A549 (cell line): ENCODE results near the gene RMC1. TPM values are rescaled to one million over a fixed set of nuclear protein-coding genes. Genes with fewer than 3 reads are reported as not detected.
A peak's percentile ranks its signal among the peaks of the same experiment; 100 is the strongest.

Source experiments
- ATAC-seq, 2 experiments: fragments of 200-7000 bp in 1 of 2; fragments of >200 bp in 1 of 2; cut with Nextera tagmentation in 1 of 2; cut with Tn5 transposase in 1 of 2; 3 replicates each; pipeline versions ENCODE4 v1.8.0 to v1.9.1; 2018 to 2020; ENCODE audit warnings: mild to moderate bottlenecking in 1 of 2, moderate library complexity in 1 of 2
- CTCF ChIA-PET: fragments of 300-600 bp; sonication (Branson Sonifier 250); formaldehyde crosslinking; extraction: SDS; loops from one replicate; lab custom pipeline; 2021; ENCODE audit warnings: antibody characterized with exemption, inconsistent platforms; lab: Yijun Ruan, JAX
- POLR2A ChIA-PET: fragments of 350-600 bp; formaldehyde crosslinking; extraction: SDS; loops from one replicate; lab custom pipeline; 2021; ENCODE audit warnings: antibody characterized with exemption, inconsistent platforms; lab: Yijun Ruan, JAX
- DNase-seq, 2 experiments: peaks; one replicate each; pipeline versions ENCODE4 v3.0.0 to v3.0.0-alpha.2; 2011 to 2016; ENCODE audit warnings: low read depth in 1 of 2, low spot score in 1 of 2
- FAIRE-seq: peaks from 2 replicates; lab custom pipeline; 2011; peaks lifted over from hg19 to GRCh38; lab: Jason Lieb, UNC
- H3K27ac ChIP-seq, 2 experiments: fragments of >200 bp; sonication (Bioruptor Twin); formaldehyde crosslinking; 3 replicates each; pipeline ENCODE4 v1.5.1; 2016 to 2017
- H3K4me1 ChIP-seq: fragments of >200 bp; sonication (Bioruptor Twin); formaldehyde crosslinking; 3 replicates; pipeline ENCODE4 v1.6.1; 2016
- H3K4me2 ChIP-seq: fragments of >200 bp; sonication (Bioruptor Twin); formaldehyde crosslinking; 3 replicates; pipeline ENCODE4 v1.6.1; 2016
- H3K4me3 ChIP-seq: fragments of >200 bp; sonication (Bioruptor Twin); formaldehyde crosslinking; 3 replicates; pipeline ENCODE4 v1.5.1; 2016
- H3K9me3 ChIP-seq: fragments of >200 bp; sonication (Bioruptor Twin); formaldehyde crosslinking; 3 replicates; pipeline ENCODE4 v1.6.1; 2016
- CHD2 ChIP-seq: fragments of 150-350 bp; IDR thresholded peaks from 2 replicates; pipeline ENCODE4 v1.6.1; 2014; ENCODE audit warnings: low read length; ENCODE audit not compliant: partially characterized antibody
- EHF ChIP-seq: fragments of 250-450 bp; sonication (Bioruptor Pico); IDR thresholded peaks from 2 replicates; pipeline ENCODE4 v1.5.0; 2020; ENCODE audit warnings: mild to moderate bottlenecking
- EP300 ChIP-seq, 2 experiments: fragments of >200 bp; sonication (Bioruptor Twin); formaldehyde crosslinking; IDR thresholded peaks; 2 replicates in 1 of 2; 3 replicates in 1 of 2; pipeline ENCODE4 v1.6.1; 2016 to 2017
- FOSB ChIP-seq: fragments of 250-450 bp; sonication (Bioruptor Pico); IDR thresholded peaks from 2 replicates; pipeline ENCODE4 v1.5.0; 2020; ENCODE audit warnings: mild to moderate bottlenecking, moderate library complexity
- FOSL2 ChIP-seq, 2 experiments: fragments of 450-650 bp in 1 of 2; fragments of >200 bp in 1 of 2; sonication (Bioruptor Twin) in 1 of 2; formaldehyde crosslinking; IDR thresholded peaks; 2 replicates each; pipeline versions ENCODE4 v1.5.0 to v1.6.1; 2016 to 2020; ENCODE audit warnings: mild to moderate bottlenecking in 1 of 2, moderate library complexity in 1 of 2
- HDAC2 ChIP-seq: fragments of 200-600 bp; sonication (generic); IDR thresholded peaks from 2 replicates; pipeline ENCODE4 v1.6.1; 2016
- HOXB5 ChIP-seq: fragments of 250-450 bp; sonication (Bioruptor Pico); IDR thresholded peaks from 2 replicates; pipeline ENCODE4 v1.5.0; 2020; ENCODE audit warnings: mild to moderate bottlenecking, moderate library complexity
- JUNB ChIP-seq: fragments of >200 bp; sonication (Bioruptor Twin); formaldehyde crosslinking; IDR thresholded peaks from 2 replicates; pipeline ENCODE4 v1.6.1; 2016
- NR3C1 ChIP-seq: fragments of >200 bp; sonication (Bioruptor Twin); formaldehyde crosslinking; IDR thresholded peaks from 3 replicates; pipeline ENCODE4 v1.6.1; 2017
- RAD21 ChIP-seq, 2 experiments: fragments of >200 bp in 1 of 2; sonication (Bioruptor Twin) in 1 of 2; formaldehyde crosslinking in 1 of 2; IDR thresholded peaks in 1 of 2; conservative IDR thresholded peaks in 1 of 2; 2 replicates in 1 of 2; 3 replicates in 1 of 2; pipeline ENCODE4 v1.6.1; 2012 to 2018; ENCODE audit warnings: inconsistent platforms in 1 of 2
- RARB ChIP-seq: fragments of 250-450 bp; sonication (Bioruptor Pico); IDR thresholded peaks from 2 replicates; pipeline ENCODE4 v1.8.0; 2021; ENCODE audit warnings: mild to moderate bottlenecking, moderate library complexity
- RFX5 ChIP-seq: fragments of 450-650 bp; IDR thresholded peaks from 2 replicates; pipeline ENCODE4 v1.7.1; 2014; ENCODE audit warnings: antibody characterized with exemption, mild to moderate bottlenecking, moderate library complexity
- RNF2 ChIP-seq: fragments of 200-600 bp; sonication (generic); IDR thresholded peaks from 2 replicates; pipeline ENCODE4 v1.6.1; 2016; ENCODE audit warnings: low read depth, mild to moderate bottlenecking, antibody characterized with exemption, moderate library complexity, borderline replicate concordance
- ZC3H11A ChIP-seq: fragments of 450-650 bp; IDR thresholded peaks from 2 replicates; pipeline ENCODE4 v1.6.1; 2014; ENCODE audit warnings: antibody characterized with exemption, mild to moderate bottlenecking
- WGBS: methylation state at CpG from one replicate; pipeline ENCODE4 v1.1.6; 2017; ENCODE audit errors: missing lambda C conversion rate; 5-methylcytosine and 5-hydroxymethylcytosine counted together
- polyA plus RNA-seq, 4 experiments: library from polyadenylated mRNA; depleted of rRNA in 3 of 4; stranded (reverse); fragments of >200 nt; fragmentation: RNase III in 1 of 4; extraction: RNeasy Plus Mini Kit Qiagen cat#74134 plus additional on column Dnase treatment in 1 of 4; gene quantifications; 2 replicates in 3 of 4; 3 replicates in 1 of 4; pipeline ENCODE4 v1.2.3, GENCODE V29; 2011 to 2017
- TF ChIP-seq, protein P1 (sequence below): fragments of 250-450 bp; sonication (Bioruptor Pico); IDR thresholded peaks from 2 replicates; pipeline ENCODE4 v1.5.0; 2020; ENCODE audit warnings: low read depth, mild to moderate bottlenecking, moderate library complexity
- TF ChIP-seq, protein P2 (sequence below): fragments of 250-450 bp; sonication (Bioruptor Pico); IDR thresholded peaks from 2 replicates; pipeline ENCODE4 v1.5.0; 2021; ENCODE audit warnings: mild to moderate bottlenecking, moderate library complexity, borderline replicate concordance
- TF ChIP-seq, protein P3 (sequence below): fragments of 450-650 bp; IDR thresholded peaks from 2 replicates; pipeline ENCODE4 v1.6.1; 2014; ENCODE audit warnings: antibody characterized with exemption
- TF ChIP-seq, protein P4 (sequence below): fragments of >200 bp; sonication (Bioruptor Twin); formaldehyde crosslinking; IDR thresholded peaks from 2 replicates; pipeline ENCODE4 v1.6.1; 2016

The RMC1 gene
- polyA plus RNA-seq, 2 of the 4 experiments (the other 2 are of a cell fraction) = 15.7 to 17.5 TPM

DNA sequence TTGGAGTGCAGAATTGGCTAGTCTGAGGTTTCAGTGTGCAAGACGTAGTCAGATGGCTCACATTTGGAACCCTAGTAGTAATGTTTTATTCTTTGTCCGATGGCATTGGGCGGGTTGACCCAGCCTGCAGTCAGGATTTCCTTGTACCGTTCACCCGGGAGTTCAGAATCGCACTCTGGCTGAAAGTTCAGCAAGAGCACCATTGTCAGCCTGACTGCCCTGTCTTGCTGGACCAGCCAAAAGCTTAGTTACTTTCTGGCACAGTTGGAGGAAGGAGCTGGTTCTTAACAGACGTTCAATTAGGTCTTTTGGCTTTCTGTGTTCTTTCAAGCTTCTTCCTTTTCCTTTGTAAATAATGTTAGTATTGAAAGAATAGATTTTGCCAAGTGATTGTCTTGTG lies 18.6 kb downstream of the RMC1 start:
- CTCF ChIA-PET = interaction anchor here (0.9 kb wide), 1 partner anchor 24 kb away, joined by 4 read pairs; no protein-coding TSS in a partner anchor
- FAIRE-seq = no peak
- 95% methylated on average over 7 of the region's 7 CpGs for WGBS
- ATAC-seq = no peak
- no peaks in the 10 kb centered on the region for H3K9me3 ChIP-seq
- no peak overlapping the region for H3K27ac ChIP-seq
- H3K4me3 ChIP-seq = no peak overlapping the region
- no peak overlapping the region for H3K4me2 ChIP-seq
- no peak for DNase-seq
- no peak for TF ChIP-seq NR3C1
- TF ChIP-seq CHD2 = no peak
- TF ChIP-seq JUNB = no peak
- TF ChIP-seq, protein P1, sequence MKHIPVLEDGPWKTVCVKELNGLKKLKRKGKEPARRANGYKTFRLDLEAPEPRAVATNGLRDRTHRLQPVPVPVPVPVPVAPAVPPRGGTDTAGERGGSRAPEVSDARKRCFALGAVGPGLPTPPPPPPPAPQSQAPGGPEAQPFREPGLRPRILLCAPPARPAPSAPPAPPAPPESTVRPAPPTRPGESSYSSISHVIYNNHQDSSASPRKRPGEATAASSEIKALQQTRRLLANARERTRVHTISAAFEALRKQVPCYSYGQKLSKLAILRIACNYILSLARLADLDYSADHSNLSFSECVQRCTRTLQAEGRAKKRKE (CRISPR knock-in tag) = no peak
- no peak for TF ChIP-seq RNF2
- TF ChIP-seq EP300 (IDR thresholded peaks at IDR 0.05) = no peak
- TF ChIP-seq RAD21 (conservative IDR thresholded peaks at IDR 0.05 in 1 of 2, IDR thresholded peaks at IDR 0.05 in 1 of 2) = no peak
- TF ChIP-seq HOXB5 = no peak
- POLR2A ChIA-PET = no interaction called here
- peaks cover 11% of the 10 kb centered on the region; the same call in 2 of the 3 replicates for H3K4me1 ChIP-seq

DNA sequence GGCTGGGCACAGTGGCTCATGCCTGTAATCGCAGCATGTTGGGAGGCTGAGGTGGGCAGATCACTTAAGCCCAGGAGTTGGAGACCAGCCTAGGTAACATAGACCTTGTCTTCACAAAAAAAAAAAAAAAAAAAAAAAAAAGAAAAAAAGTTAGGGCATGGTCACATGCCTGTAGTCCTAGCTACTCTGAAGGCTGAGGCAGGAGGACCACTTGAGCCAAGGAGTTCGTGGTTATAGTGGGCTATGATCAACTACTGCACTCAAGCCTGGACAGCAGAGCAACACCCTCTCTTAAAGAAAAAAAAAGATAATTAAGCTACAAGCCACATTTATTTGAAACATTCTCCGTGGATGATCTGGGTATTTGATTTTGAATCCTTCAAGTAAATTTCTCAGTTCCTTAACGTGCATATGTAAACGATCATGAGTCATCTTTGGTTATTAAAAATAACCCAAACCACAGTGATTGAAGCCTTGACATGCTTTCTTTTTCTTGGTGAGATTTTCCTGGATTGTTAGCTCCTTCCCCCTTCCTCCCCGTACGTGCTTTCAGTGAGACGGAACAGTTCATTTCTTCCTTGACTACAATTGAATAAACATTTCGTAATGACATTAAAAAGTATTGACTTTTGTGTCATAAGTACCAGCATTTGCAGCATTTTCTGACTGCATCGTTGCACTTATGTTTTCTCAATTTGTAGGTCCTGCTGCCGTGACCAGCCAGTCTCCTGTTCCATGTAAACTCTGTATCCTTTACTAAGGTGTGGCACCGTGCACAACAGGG lies 20.3 kb downstream of the RMC1 start:
- H3K4me2 ChIP-seq = peak overlapping the region; percentile 18; the same call in 1 of the 3 replicates
- no peak for DNase-seq
- H3K27ac ChIP-seq = 0 out of 6 replicates have a peak overlapping the region, but pooled peaks of 1 of the 2 experiments have one; percentile 16
- ChIA-PET POLR2A (no interaction called here), CTCF (interaction anchor here (0.9 to 1.3 kb wide), 4 partner anchors 9 to 180 kb away, joined by 3 read pairs; no protein-coding TSS in a partner anchor)
- WGBS = 51% methylated on average over 12 of the region's 12 CpGs
- H3K4me1 ChIP-seq = peaks cover 16% of the 10 kb centered on the region
- FAIRE-seq = no peak
- peak in 1 of 2 experiments; percentile 20; a peak in 3 of 6 replicates for ATAC-seq
- no peak for TF ChIP-seq RARB (CRISPR knock-in tag)
- TF ChIP-seq FOSL2 (IDR thresholded peaks at IDR 0.05) = no peak
- peak; percentile 49; the same call in 1 of the 2 replicates for TF ChIP-seq FOSL2 (CRISPR knock-in tag; IDR thresholded peaks at IDR 0.05)
- H3K4me3 ChIP-seq = no peak overlapping the region
- H3K9me3 ChIP-seq = no peaks in the 10 kb centered on the region

DNA sequence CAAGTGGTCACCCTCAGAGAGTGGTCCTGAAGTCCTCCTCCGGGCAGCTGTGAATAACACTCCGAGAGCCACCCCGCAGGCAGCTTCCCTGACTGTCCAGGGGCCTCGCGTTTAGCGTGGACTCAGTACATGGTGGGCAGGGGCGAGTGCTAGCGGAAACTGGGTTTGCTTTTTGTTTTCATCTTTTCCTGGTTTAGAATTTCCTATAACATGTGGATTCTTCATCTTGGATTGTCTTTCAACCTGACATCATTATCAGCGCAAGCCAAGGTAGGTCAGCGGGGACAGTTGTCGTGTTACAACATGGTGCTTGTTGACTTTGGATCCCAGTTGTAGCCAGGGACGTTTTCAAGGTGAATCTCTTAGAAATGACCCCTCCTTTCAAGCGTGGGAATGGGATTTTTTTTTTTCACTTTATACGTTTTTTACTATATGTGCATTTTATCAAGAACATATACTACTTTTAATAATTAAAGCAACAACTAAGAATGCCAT lies 20.9 kb downstream of the RMC1 start:
- TF ChIP-seq RFX5 = no peak
- no peak for TF ChIP-seq JUNB
- TF ChIP-seq, protein P2, sequence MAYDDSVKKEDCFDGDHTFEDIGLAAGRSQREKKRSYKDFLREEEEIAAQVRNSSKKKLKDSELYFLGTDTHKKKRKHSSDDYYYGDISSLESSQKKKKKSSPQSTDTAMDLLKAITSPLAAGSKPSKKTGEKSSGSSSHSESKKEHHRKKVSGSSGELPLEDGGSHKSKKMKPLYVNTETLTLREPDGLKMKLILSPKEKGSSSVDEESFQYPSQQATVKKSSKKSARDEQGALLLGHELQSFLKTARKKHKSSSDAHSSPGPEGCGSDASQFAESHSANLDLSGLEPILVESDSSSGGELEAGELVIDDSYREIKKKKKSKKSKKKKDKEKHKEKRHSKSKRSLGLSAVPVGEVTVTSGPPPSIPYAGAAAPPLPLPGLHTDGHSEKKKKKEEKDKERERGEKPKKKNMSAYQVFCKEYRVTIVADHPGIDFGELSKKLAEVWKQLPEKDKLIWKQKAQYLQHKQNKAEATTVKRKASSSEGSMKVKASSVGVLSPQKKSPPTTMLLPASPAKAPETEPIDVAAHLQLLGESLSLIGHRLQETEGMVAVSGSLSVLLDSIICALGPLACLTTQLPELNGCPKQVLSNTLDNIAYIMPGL (CRISPR knock-in tag) = no peak
- no peak for TF ChIP-seq HDAC2
- TF ChIP-seq FOSB (CRISPR knock-in tag) = no peak
- TF ChIP-seq, protein P3, sequence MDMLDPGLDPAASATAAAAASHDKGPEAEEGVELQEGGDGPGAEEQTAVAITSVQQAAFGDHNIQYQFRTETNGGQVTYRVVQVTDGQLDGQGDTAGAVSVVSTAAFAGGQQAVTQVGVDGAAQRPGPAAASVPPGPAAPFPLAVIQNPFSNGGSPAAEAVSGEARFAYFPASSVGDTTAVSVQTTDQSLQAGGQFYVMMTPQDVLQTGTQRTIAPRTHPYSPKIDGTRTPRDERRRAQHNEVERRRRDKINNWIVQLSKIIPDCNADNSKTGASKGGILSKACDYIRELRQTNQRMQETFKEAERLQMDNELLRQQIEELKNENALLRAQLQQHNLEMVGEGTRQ = no peak
- TF ChIP-seq EHF (CRISPR knock-in tag) = no peak
- no peak for TF ChIP-seq ZC3H11A
- TF ChIP-seq, protein P4, sequence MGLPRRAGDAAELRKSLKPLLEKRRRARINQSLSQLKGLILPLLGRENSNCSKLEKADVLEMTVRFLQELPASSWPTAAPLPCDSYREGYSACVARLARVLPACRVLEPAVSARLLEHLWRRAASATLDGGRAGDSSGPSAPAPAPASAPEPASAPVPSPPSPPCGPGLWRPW = no peak
- POLR2A ChIA-PET = no interaction called here
- Histone ChIP-seq H3K4me1 (peaks cover 22% of the 10 kb centered on the region), H3K4me2 (0 out of 3 replicates have a peak overlapping the region, but pooled peaks have one; percentile 18), H3K27ac (0 out of 6 replicates have a peak overlapping the region, but pooled peaks of 1 of the 2 experiments have one; percentile 16), H3K9me3 (no peaks in the 10 kb centered on the region), H3K4me3 (no peak overlapping the region)
- WGBS = 90% methylated on average over 14 of the region's 14 CpGs
- ATAC-seq (peak; percentile 16 to 37; a peak in 3 of 6 replicates), DNase-seq (no peak), FAIRE-seq (no peak)
- CTCF ChIA-PET = interaction anchor here (0.9 to 1.3 kb wide), 4 partner anchors 9 to 179 kb away, joined by 3 read pairs; no protein-coding TSS in a partner anchor
